Suprapubic skin (tissue), 4 donors: ENCODE results near the gene CD48.

ENCODE experiments used
- CTCF ChIP-seq, 2 donors: fragments of 200-600 bp in 1 of 2; fragments of 450-650 bp in 1 of 2; sonication (generic) in 1 of 2; IDR thresholded peaks; one replicate each; pipeline ENCODE4 v1.5.1; 2016 to 2019; ENCODE audit warnings: antibody characterized with exemption in 2 of 2, mild to moderate bottlenecking in 1 of 2, moderate library complexity in 1 of 2
- POLR2A ChIP-seq, 2 donors: fragments of 450-650 bp; IDR thresholded peaks; one replicate each; pipeline ENCODE4 v1.6.1; 2017; ENCODE audit warnings: antibody characterized with exemption in 2 of 2, mild to moderate bottlenecking in 2 of 2, moderate library complexity in 2 of 2
- POLR2AphosphoS5 ChIP-seq, 3 donors: sonication (generic); formaldehyde crosslinking; IDR thresholded peaks; one replicate each; pipeline ENCODE4 v1.6.1; 2017; ENCODE audit warnings: antibody characterized with exemption in 3 of 3

GRCh38 chr1:160726114-160726497, 14.5 kb upstream of the CD48 start:
- TF ChIP-seq CTCF (IDR thresholded peaks at IDR 0.05) (no peak), POLR2A (IDR thresholded peaks at IDR 0.05) (no peak), POLR2AphosphoS5 (IDR thresholded peaks at IDR 0.05) (no peak)
